Keratinocyte (primary cell): ENCODE measurements around the gene CASK.

Experiments used
- CTCF ChIP-seq, 3 experiments: IDR thresholded peaks in 1 of 3; conservative IDR thresholded peaks in 1 of 3; optimal IDR thresholded peaks in 1 of 3; 2 replicates in 2 of 3; 3 replicates in 1 of 3; pipeline versions ENCODE3 to v1.5.1; 2011; ENCODE audit warnings: low read length in 3 of 3, mild to moderate bottlenecking in 3 of 3, moderate library complexity in 2 of 3, control low read depth in 1 of 3, inconsistent platforms in 1 of 3; ENCODE audit not compliant: insufficient read depth in 2 of 3; ENCODE audit errors: extremely low read depth in 1 of 3
- EZH2 ChIP-seq: IDR thresholded peaks from one replicate; pipeline ENCODE4 v1.6.1; 2012; ENCODE audit warnings: inconsistent platforms, mild to moderate bottlenecking, low read length, moderate library complexity

- TF ChIP-seq EZH2 (no peak), CTCF (optimal IDR thresholded peaks at IDR 0.05 in 1 of 3, IDR thresholded peaks at IDR 0.05 in 1 of 3, conservative IDR thresholded peaks at IDR 0.05 in 1 of 3; ENCODE audit: extremely low read depth in 1 of 3, insufficient read depth in 2 of 3, low read length in 3 of 3) (no peak)
These were observed 302.1 kb downstream of the CASK start for GRCh38 chrX:41621222-41621723.
